ENCODE measurements around the gene GIMAP1. TPM values are rescaled to one million over a fixed set of nuclear protein-coding genes. Genes with fewer than 3 reads are reported as not detected.
A peak's percentile ranks its signal among the peaks of the same experiment; 100 is the strongest.
"Not testable (repeated sequence)": the region's sequence is repeated elsewhere in the genome, so short reads cannot be mapped to it uniquely, and the experiment has no call there.

Gene GIMAP1
- total RNA-seq = 5.2 TPM

DNA sequence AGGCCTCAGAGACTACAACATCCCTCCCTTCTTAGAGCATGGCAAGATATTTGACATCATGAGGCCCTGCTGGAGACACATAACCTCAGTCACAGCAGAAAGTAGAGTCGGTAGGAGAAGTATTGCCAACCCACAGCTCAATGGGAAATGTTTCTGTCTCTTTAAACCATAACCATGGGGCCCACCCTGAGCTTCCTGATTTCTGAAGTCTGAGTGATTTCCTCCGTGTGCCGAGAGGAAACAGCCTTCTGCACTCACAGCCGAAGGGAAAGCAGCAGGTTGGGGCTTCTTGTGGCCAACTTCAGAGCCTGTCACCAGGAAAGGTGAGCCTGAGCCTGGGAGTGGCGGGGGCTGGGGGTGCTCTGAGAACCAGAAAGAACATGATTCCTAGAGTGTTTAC lies at the start of gene GIMAP1:
TSS of gene GIMAP1 (plus strand) at position 246 of the 400 bp plus-strand sequence. CDS start 2,435 bp downstream, outside the sequence.
- H3K4me3 ChIP-seq = peak within 1 kb of the TSS; percentile 37 to 44
- H3K27me3 ChIP-seq = no peaks in the 10 kb centered on the region
- H3K36me3 ChIP-seq = no peaks in the 10 kb centered on the region
- DNase-seq (ENCODE audit: extremely low spot score in 2 of 2) = no peak
- H3K9me3 ChIP-seq = peaks cover 3% of the 10 kb centered on the region
- no peaks in the 10 kb centered on the region for H3K4me1 ChIP-seq
- H3K27ac ChIP-seq = peak within 1 kb of the TSS; percentile 61
- intact Hi-C loops (cut with DNase I) = no loop called here
- TF ChIP-seq, protein P1, sequence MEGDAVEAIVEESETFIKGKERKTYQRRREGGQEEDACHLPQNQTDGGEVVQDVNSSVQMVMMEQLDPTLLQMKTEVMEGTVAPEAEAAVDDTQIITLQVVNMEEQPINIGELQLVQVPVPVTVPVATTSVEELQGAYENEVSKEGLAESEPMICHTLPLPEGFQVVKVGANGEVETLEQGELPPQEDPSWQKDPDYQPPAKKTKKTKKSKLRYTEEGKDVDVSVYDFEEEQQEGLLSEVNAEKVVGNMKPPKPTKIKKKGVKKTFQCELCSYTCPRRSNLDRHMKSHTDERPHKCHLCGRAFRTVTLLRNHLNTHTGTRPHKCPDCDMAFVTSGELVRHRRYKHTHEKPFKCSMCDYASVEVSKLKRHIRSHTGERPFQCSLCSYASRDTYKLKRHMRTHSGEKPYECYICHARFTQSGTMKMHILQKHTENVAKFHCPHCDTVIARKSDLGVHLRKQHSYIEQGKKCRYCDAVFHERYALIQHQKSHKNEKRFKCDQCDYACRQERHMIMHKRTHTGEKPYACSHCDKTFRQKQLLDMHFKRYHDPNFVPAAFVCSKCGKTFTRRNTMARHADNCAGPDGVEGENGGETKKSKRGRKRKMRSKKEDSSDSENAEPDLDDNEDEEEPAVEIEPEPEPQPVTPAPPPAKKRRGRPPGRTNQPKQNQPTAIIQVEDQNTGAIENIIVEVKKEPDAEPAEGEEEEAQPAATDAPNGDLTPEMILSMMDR (IDR thresholded peaks at IDR 0.05) = no peak
- peak in 1 of 2 donors; percentile 45 for TF ChIP-seq POLR2AphosphoS5 (IDR thresholded peaks at IDR 0.05; ENCODE audit: insufficient read depth in 1 of 2, low read depth in 1 of 2)

GRCh38 chr7:150668472-150668911 lies 47.9 kb upstream of the GIMAP1 start:
- H3K27ac ChIP-seq = no peak overlapping the region
- no peak for TF ChIP-seq POLR2A (IDR thresholded peaks at IDR 0.05)
- TF ChIP-seq, protein P1 (IDR thresholded peaks at IDR 0.05) = no peak
- TF ChIP-seq POLR2AphosphoS5 (IDR thresholded peaks at IDR 0.05; ENCODE audit: insufficient read depth in 1 of 2, low read depth in 1 of 2) = no peak
- intact Hi-C loops (cut with DNase I) = no loop called here

DNA sequence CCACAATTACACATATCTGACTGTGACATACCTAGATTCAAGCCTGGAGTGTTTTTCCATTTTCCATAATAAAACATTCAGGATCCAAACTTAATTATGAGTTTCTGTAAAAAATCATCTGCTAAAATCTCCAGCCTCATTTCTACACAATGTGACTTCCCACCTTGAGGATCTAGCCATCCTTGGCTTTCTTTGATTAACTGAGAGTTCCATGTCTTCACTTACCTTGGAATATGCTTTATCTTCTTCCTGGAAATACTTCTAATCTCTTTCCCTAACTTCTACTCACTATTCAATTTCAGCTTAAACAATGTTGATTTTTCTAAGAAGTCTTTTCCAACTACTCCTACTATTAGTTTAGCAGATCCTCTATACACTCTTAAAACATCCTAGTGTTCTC lies 47.4 kb upstream of the GIMAP1 start:
- Histone ChIP-seq H3K4me1 (no peaks in the 10 kb centered on the region), H3K27me3 (no peaks in the 10 kb centered on the region), H3K27ac (no peak overlapping the region), H3K4me3 (no peak overlapping the region), H3K36me3 (no peaks in the 10 kb centered on the region), H3K9me3 (no peaks in the 10 kb centered on the region)
- TF ChIP-seq, protein P1 (IDR thresholded peaks at IDR 0.05) = no peak
- no peak for TF ChIP-seq POLR2AphosphoS5 (IDR thresholded peaks at IDR 0.05; ENCODE audit: insufficient read depth in 1 of 2, low read depth in 1 of 2)
- no peak for TF ChIP-seq POLR2A (IDR thresholded peaks at IDR 0.05)
- intact Hi-C loops (cut with DNase I) = no loop called here
- no peak for DNase-seq (ENCODE audit: extremely low spot score in 2 of 2)

More at GRCh38 chr7:150668472-150668911, 47.9 kb upstream of the GIMAP1 start:
- Histone ChIP-seq H3K4me3 (no peak overlapping the region), H3K27me3 (no peaks in the 10 kb centered on the region), H3K36me3 (no peaks in the 10 kb centered on the region), H3K9me3 (no peaks in the 10 kb centered on the region), H3K4me1 (no peaks in the 10 kb centered on the region)
- DNase-seq (ENCODE audit: extremely low spot score in 2 of 2) = no peak

- H3K36me3 ChIP-seq; H3K27ac ChIP-seq; H3K27me3 ChIP-seq; H3K4me3 ChIP-seq; DNase-seq (ENCODE audit: extremely low spot score in 2 of 2); intact Hi-C loops (cut with DNase I); H3K9me3 ChIP-seq; H3K4me1 ChIP-seq: not testable (repeated sequence)
Measured at GRCh38 chr7:150671798-150672585, 44.4 kb upstream of the GIMAP1 start.

DNA sequence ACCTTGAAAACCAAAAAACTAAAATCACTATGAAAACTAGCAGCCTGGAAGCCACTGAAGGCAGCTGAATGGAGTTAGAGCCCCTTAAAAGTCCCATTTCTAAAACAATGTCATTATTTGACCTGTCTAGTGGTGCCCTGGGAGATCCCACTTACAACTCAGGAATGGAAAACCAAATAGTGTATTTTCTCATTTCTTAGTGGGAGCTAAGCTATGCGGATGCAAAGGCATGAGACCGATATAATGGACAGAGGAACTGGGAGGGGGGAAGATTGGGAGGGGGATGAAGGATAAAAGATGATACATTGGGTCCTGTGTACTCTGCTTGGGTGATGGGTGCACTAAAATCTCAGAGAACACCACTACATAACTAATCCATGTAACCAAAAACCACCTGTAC lies 40.7 kb upstream of the GIMAP1 start:
- no peak overlapping the region for H3K4me3 ChIP-seq
- DNase-seq (ENCODE audit: extremely low spot score in 2 of 2) = no peak
- H3K27me3 ChIP-seq = no peaks in the 10 kb centered on the region
- TF ChIP-seq POLR2A (IDR thresholded peaks at IDR 0.05) (no peak), POLR2AphosphoS5 (IDR thresholded peaks at IDR 0.05; ENCODE audit: insufficient read depth in 1 of 2, low read depth in 1 of 2) (no peak)
- TF ChIP-seq, protein P1 (IDR thresholded peaks at IDR 0.05) = no peak
- peaks cover 4% of the 10 kb centered on the region for H3K4me1 ChIP-seq
- H3K36me3 ChIP-seq = no peaks in the 10 kb centered on the region
- no peaks in the 10 kb centered on the region for H3K9me3 ChIP-seq
- no peak overlapping the region for H3K27ac ChIP-seq
- intact Hi-C loops (cut with DNase I) = no loop called here

- H3K36me3 ChIP-seq; H3K4me1 ChIP-seq; H3K27me3 ChIP-seq; intact Hi-C loops (cut with DNase I); H3K9me3 ChIP-seq; H3K27ac ChIP-seq; DNase-seq (ENCODE audit: extremely low spot score in 2 of 2); H3K4me3 ChIP-seq: not testable (repeated sequence)
Measured at GRCh38 chr7:150676276-150676675, 40.1 kb upstream of the GIMAP1 start.

DNA sequence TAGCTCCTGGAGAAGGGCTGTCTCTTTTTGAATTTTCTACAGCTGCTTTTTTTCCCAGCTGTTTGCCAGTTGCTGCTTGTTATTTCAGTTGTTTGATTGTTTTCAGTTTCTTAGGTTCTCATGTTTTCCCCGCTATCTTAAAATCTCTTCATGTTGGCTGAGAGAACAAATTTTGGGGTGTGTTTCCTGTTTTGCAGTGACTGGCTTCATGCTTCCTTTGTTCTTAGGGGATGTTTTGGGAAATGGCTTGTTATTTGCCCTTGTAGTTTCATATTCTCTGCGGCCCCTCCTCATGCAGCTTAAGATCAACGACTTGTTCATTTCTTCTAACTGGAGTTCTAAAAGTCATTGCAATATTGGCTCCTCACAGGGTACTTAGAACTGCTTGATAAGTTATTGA lies 39.6 kb upstream of the GIMAP1 start:
- intact Hi-C loops (cut with DNase I) = not testable (repeated sequence)

DNA sequence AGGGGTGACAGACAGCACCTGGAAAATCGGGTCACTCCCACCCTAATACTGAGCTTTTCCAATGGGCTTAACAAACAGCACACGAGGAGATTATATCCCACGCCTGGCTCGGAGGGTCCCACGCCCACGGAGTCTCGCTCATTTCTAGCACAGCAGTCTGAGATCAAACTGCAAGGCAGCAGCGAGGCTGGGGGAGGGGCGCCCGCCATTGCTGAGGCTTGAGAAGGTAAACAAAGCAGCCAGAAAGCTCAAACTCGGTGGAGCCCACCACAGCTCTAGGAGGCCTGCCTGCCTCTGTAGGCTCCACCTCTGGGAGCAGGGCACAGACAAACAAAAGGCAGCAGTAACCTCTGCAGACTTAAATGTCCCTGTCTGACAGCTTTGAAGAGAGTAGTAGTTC lies 37.8 kb upstream of the GIMAP1 start:
- H3K4me1 ChIP-seq; intact Hi-C loops (cut with DNase I); H3K9me3 ChIP-seq; H3K36me3 ChIP-seq; H3K27me3 ChIP-seq; H3K4me3 ChIP-seq; H3K27ac ChIP-seq; DNase-seq (ENCODE audit: extremely low spot score in 2 of 2): not testable (repeated sequence)

More for the DNA sequence above, 39.6 kb upstream of the GIMAP1 start:
- not testable (repeated sequence) for H3K4me3 ChIP-seq; DNase-seq (ENCODE audit: extremely low spot score in 2 of 2); H3K9me3 ChIP-seq; H3K4me1 ChIP-seq; H3K36me3 ChIP-seq; H3K27ac ChIP-seq; H3K27me3 ChIP-seq

GRCh38 chr7:150680364-150680763 lies 36.0 kb upstream of the GIMAP1 start:
- H3K9me3 ChIP-seq; DNase-seq (ENCODE audit: extremely low spot score in 2 of 2); H3K36me3 ChIP-seq; H3K27ac ChIP-seq; intact Hi-C loops (cut with DNase I); H3K4me3 ChIP-seq; H3K4me1 ChIP-seq; H3K27me3 ChIP-seq: not testable (repeated sequence)
